ENCODE data around the gene NPSR1.
"Not testable (repeated sequence)": the region's sequence is repeated elsewhere in the genome, so short reads cannot be mapped to it uniquely, and the experiment has no call there.

Gene NPSR1

GRCh38 chr7:34657632-34658268 is at the start of gene NPSR1:
Gene NPSR1 (plus strand): TSS chr7:34658218. CDS start chr7:34658413, 195 bp downstream.
- ChIA-PET POLR2A (no interaction called here), CTCF (no interaction called here)
- TF ChIP-seq CTCF (IDR thresholded peaks at IDR 0.05; ENCODE audit: insufficient read depth, low read length, missing control alignments), result no peak

GRCh38 chr7:34612661-34613060 is 45.4 kb upstream of the NPSR1 start:
- ChIA-PET POLR2A (no interaction called here), CTCF (no interaction called here)

More at GRCh38 chr7:34657632-34658268, at the start of gene NPSR1:
- H3K4me3 ChIP-seq (ENCODE audit: low read depth, low read length), result no peak within 1 kb of the TSS
- no peak for DNase-seq (ENCODE audit: low read depth, low spot score)

GRCh38 chr7:34620425-34620824 is 37.6 kb upstream of the NPSR1 start:
- no peak for TF ChIP-seq CTCF (IDR thresholded peaks at IDR 0.05; ENCODE audit: insufficient read depth, low read length, missing control alignments)
- DNase-seq (ENCODE audit: low read depth, low spot score), result no peak
- no peak overlapping the region for H3K4me3 ChIP-seq (ENCODE audit: low read depth, low read length)
- POLR2A ChIA-PET, result no interaction called here
- CTCF ChIA-PET, result no interaction called here

More at GRCh38 chr7:34612661-34613060, 45.4 kb upstream of the NPSR1 start:
- H3K4me3 ChIP-seq (ENCODE audit: low read depth, low read length), result no peak overlapping the region
- DNase-seq (ENCODE audit: low read depth, low spot score), result peak; percentile 3
- TF ChIP-seq CTCF (IDR thresholded peaks at IDR 0.05; ENCODE audit: insufficient read depth, low read length, missing control alignments), result no peak

GRCh38 chr7:34622182-34622581 is 35.8 kb upstream of the NPSR1 start:
- DNase-seq (ENCODE audit: low read depth, low spot score), result no peak
- H3K4me3 ChIP-seq (ENCODE audit: low read depth, low read length), result no peak overlapping the region
- no peak for TF ChIP-seq CTCF (IDR thresholded peaks at IDR 0.05; ENCODE audit: insufficient read depth, low read length, missing control alignments)
- ChIA-PET POLR2A (no interaction called here), CTCF (no interaction called here)

- no peak overlapping the region for H3K4me3 ChIP-seq (ENCODE audit: low read depth, low read length)
- POLR2A ChIA-PET, result no interaction called here
- CTCF ChIA-PET, result no interaction called here
- DNase-seq (ENCODE audit: low read depth, low spot score), result no peak
- TF ChIP-seq CTCF (IDR thresholded peaks at IDR 0.05; ENCODE audit: insufficient read depth, low read length, missing control alignments), result no peak
Measured at GRCh38 chr7:34622771-34623250, 35.2 kb upstream of the NPSR1 start.

GRCh38 chr7:34628618-34629017 is 29.4 kb upstream of the NPSR1 start:
- CTCF ChIA-PET; DNase-seq (ENCODE audit: low read depth, low spot score); POLR2A ChIA-PET; H3K4me3 ChIP-seq (ENCODE audit: low read depth, low read length): not testable (repeated sequence)

- no peak overlapping the region for H3K4me3 ChIP-seq (ENCODE audit: low read depth, low read length)
- ChIA-PET POLR2A (no interaction called here), CTCF (interaction anchor here (0.7 kb wide), 1 partner anchor 22 kb away, joined by 3 read pairs; no protein-coding TSS in a partner anchor)
- no peak for TF ChIP-seq CTCF (IDR thresholded peaks at IDR 0.05; ENCODE audit: insufficient read depth, low read length, missing control alignments)
- no peak for DNase-seq (ENCODE audit: low read depth, low spot score)
Measured at GRCh38 chr7:34652809-34653208, 5.2 kb upstream of the NPSR1 start.

All from AG04449 (cell line).